Nephron (organoid): ENCODE results near the gene PRKG1.

Source experiments
- H3K27ac Mint-ChIP-seq, 3 experiments: 2 replicates each; pipeline ENCODE4 v1.8.0; 2020; ENCODE audit warnings: mixed read lengths in 3 of 3, mild to moderate bottlenecking in 2 of 3, moderate library complexity in 1 of 3
- H3K27me3 Mint-ChIP-seq: 2 replicates; pipeline ENCODE4 v1.8.0; 2021; ENCODE audit warnings: low read depth, mild to moderate bottlenecking, moderate library complexity, mixed read lengths
- H3K36me3 Mint-ChIP-seq: 2 replicates; pipeline ENCODE4 v1.8.0; 2020; ENCODE audit warnings: low read depth, mixed read lengths
- H3K4me1 Mint-ChIP-seq: 2 replicates; pipeline ENCODE4 v1.8.0; 2020; ENCODE audit warnings: mixed read lengths
- H3K4me3 Mint-ChIP-seq, 3 experiments: 2 replicates each; pipeline ENCODE4 v1.8.0; 2020; ENCODE audit warnings: mild to moderate bottlenecking in 3 of 3, mixed read lengths in 3 of 3, moderate library complexity in 2 of 3
- H3K9me3 Mint-ChIP-seq: 2 replicates; pipeline ENCODE4 v1.8.0; 2020; ENCODE audit warnings: mixed read lengths
- CTCF ChIP-seq, 3 experiments: fragments of 200-600 bp; sonication (generic); IDR thresholded peaks; one replicate each; pipeline ENCODE4 v1.5.0; 2021; ENCODE audit warnings: antibody characterized with exemption in 3 of 3; ENCODE audit not compliant: unreplicated experiment in 3 of 3

The PRKG1 gene

GRCh38 chr10:51815723-51816122 lies 741.4 kb downstream of the PRKG1 start:
- Mint-ChIP-seq H3K4me1 (peaks cover 10% of the 10 kb centered on the region), H3K9me3 (no peaks in the 10 kb centered on the region), H3K27me3 (peaks cover 4% of the 10 kb centered on the region), H3K4me3 (no peak overlapping the region), H3K36me3 (no peaks in the 10 kb centered on the region), H3K27ac (no peak overlapping the region)
- TF ChIP-seq CTCF (IDR thresholded peaks at IDR 0.05; ENCODE audit: unreplicated experiment in 3 of 3), result no peak

DNA sequence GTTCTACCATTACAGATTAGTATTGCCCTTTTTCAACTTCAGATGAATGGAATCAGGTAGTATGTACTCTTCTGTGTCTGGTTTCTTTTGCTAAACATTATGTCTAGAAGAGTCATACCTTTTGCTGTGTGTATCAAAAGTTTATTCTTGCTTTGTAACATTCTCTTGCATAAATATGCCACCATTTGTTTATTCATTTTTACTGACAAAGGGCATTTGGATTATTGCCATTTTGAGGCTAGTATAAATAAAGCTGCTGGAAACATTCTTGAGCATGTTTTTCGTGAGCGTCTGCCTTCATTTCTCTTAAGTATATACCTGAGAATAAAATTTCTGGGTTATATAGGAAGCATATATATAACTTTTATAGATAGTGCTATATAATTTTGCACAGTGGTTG lies 746.8 kb downstream of the PRKG1 start:
- H3K4me3 Mint-ChIP-seq, result no peak overlapping the region
- H3K9me3 Mint-ChIP-seq, result no peaks in the 10 kb centered on the region
- no peaks in the 10 kb centered on the region for H3K27me3 Mint-ChIP-seq
- no peaks in the 10 kb centered on the region for H3K4me1 Mint-ChIP-seq
- H3K27ac Mint-ChIP-seq, result no peak overlapping the region
- H3K36me3 Mint-ChIP-seq, result no peaks in the 10 kb centered on the region
- no peak for TF ChIP-seq CTCF (IDR thresholded peaks at IDR 0.05; ENCODE audit: unreplicated experiment in 3 of 3)

GRCh38 chr10:51821745-51822144 lies 747.5 kb downstream of the PRKG1 start:
- no peaks in the 10 kb centered on the region for H3K27me3 Mint-ChIP-seq
- TF ChIP-seq CTCF (IDR thresholded peaks at IDR 0.05; ENCODE audit: unreplicated experiment in 3 of 3), result no peak
- H3K36me3 Mint-ChIP-seq, result no peaks in the 10 kb centered on the region
- H3K27ac Mint-ChIP-seq, result no peak overlapping the region
- H3K9me3 Mint-ChIP-seq, result no peaks in the 10 kb centered on the region
- no peak overlapping the region for H3K4me3 Mint-ChIP-seq
- no peaks in the 10 kb centered on the region for H3K4me1 Mint-ChIP-seq

- Mint-ChIP-seq H3K4me1 (no peaks in the 10 kb centered on the region), H3K36me3 (peaks cover 8% of the 10 kb centered on the region), H3K27me3 (no peaks in the 10 kb centered on the region), H3K27ac (peak overlapping the region in 1 of 3 experiments; percentile 31), H3K4me3 (no peak overlapping the region), H3K9me3 (peaks cover 21% of the 10 kb centered on the region)
- TF ChIP-seq CTCF (IDR thresholded peaks at IDR 0.05; ENCODE audit: unreplicated experiment in 3 of 3), result no peak
These were observed 758.5 kb downstream of the PRKG1 start for GRCh38 chr10:51832652-51833383.

DNA sequence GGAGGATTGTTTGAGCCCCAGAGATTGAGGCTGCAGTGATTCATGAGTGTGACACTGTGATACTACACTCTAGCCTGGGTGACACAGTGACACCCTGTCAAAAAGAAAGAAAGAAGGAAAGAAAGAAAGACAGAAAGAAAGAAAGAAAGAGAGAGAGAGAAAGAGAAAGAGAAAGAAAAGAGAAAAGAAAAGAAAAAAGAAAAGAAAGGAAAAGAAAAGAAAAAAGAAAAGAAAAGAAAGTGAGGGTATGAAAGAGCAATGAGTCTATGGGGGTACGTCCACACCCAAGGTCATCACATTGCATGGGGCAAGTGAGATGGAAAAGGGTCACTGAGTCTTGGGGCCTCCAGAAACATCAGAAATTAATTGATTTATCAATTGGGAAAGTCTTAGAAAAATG lies 760.3 kb downstream of the PRKG1 start:
- peaks cover 8% of the 10 kb centered on the region for H3K36me3 Mint-ChIP-seq
- H3K27me3 Mint-ChIP-seq, result no peaks in the 10 kb centered on the region
- H3K4me3 Mint-ChIP-seq, result no peak overlapping the region

More for the DNA sequence above, 760.3 kb downstream of the PRKG1 start:
- Mint-ChIP-seq H3K4me1 (peaks cover 14% of the 10 kb centered on the region), H3K9me3 (peaks cover 21% of the 10 kb centered on the region), H3K27ac (no peak overlapping the region)
- no peak for TF ChIP-seq CTCF (IDR thresholded peaks at IDR 0.05; ENCODE audit: unreplicated experiment in 3 of 3)
